ENCODE measurements around the gene TMPRSS13.

The TMPRSS13 gene

GRCh38 chr11:117916956-117917355 lies 12.2 kb downstream of the TMPRSS13 start:
- no peak for TF ChIP-seq TOX (CRISPR knock-in tag; IDR thresholded peaks at IDR 0.05; ENCODE audit: borderline replicate concordance)
- no peak for TF ChIP-seq CSRNP3 (CRISPR knock-in tag; IDR thresholded peaks at IDR 0.05)
- no peak for TF ChIP-seq GLIS3 (CRISPR knock-in tag; IDR thresholded peaks at IDR 0.05)
- TF ChIP-seq ESRRG (CRISPR knock-in tag; IDR thresholded peaks at IDR 0.05): no peak
- TF ChIP-seq CSDC2 (CRISPR knock-in tag; IDR thresholded peaks at IDR 0.05): no peak
- TF ChIP-seq, protein P1, sequence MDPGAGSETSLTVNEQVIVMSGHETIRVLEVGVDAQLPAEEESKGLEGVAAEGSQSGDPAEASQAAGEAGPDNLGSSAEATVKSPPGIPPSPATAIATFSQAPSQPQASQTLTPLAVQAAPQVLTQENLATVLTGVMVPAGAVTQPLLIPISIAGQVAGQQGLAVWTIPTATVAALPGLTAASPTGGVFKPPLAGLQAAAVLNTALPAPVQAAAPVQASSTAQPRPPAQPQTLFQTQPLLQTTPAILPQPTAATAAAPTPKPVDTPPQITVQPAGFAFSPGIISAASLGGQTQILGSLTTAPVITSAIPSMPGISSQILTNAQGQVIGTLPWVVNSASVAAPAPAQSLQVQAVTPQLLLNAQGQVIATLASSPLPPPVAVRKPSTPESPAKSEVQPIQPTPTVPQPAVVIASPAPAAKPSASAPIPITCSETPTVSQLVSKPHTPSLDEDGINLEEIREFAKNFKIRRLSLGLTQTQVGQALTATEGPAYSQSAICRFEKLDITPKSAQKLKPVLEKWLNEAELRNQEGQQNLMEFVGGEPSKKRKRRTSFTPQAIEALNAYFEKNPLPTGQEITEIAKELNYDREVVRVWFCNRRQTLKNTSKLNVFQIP (CRISPR knock-in tag; IDR thresholded peaks at IDR 0.05; ENCODE audit: borderline replicate concordance, low read depth): no peak
- TF ChIP-seq ZNF70 (CRISPR knock-in tag; IDR thresholded peaks at IDR 0.05): no peak
- no peak for TF ChIP-seq ISL1 (CRISPR knock-in tag; IDR thresholded peaks at IDR 0.05)
- TF ChIP-seq SNAI2 (CRISPR knock-in tag; IDR thresholded peaks at IDR 0.05): no peak
- TF ChIP-seq, protein P2, sequence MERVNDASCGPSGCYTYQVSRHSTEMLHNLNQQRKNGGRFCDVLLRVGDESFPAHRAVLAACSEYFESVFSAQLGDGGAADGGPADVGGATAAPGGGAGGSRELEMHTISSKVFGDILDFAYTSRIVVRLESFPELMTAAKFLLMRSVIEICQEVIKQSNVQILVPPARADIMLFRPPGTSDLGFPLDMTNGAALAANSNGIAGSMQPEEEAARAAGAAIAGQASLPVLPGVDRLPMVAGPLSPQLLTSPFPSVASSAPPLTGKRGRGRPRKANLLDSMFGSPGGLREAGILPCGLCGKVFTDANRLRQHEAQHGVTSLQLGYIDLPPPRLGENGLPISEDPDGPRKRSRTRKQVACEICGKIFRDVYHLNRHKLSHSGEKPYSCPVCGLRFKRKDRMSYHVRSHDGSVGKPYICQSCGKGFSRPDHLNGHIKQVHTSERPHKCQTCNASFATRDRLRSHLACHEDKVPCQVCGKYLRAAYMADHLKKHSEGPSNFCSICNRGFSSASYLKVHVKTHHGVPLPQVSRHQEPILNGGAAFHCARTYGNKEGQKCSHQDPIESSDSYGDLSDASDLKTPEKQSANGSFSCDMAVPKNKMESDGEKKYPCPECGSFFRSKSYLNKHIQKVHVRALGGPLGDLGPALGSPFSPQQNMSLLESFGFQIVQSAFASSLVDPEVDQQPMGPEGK (CRISPR knock-in tag; IDR thresholded peaks at IDR 0.05; ENCODE audit: borderline replicate concordance): no peak
- TF ChIP-seq TSHZ2 (CRISPR knock-in tag; IDR thresholded peaks at IDR 0.05): no peak
- no peak for TF ChIP-seq ZFP3 (CRISPR knock-in tag; IDR thresholded peaks at IDR 0.05)
- no peak for TF ChIP-seq ZNF565 (CRISPR knock-in tag; conservative IDR thresholded peaks at IDR 0.05; ENCODE audit: low read depth)
- no peak for TF ChIP-seq ARNTL (CRISPR knock-in tag; IDR thresholded peaks at IDR 0.05; ENCODE audit: borderline replicate concordance, low read depth)
- no peak for TF ChIP-seq TCF4 (CRISPR knock-in tag; IDR thresholded peaks at IDR 0.05; ENCODE audit: borderline replicate concordance)
- ATAC-seq: no peak

DNA sequence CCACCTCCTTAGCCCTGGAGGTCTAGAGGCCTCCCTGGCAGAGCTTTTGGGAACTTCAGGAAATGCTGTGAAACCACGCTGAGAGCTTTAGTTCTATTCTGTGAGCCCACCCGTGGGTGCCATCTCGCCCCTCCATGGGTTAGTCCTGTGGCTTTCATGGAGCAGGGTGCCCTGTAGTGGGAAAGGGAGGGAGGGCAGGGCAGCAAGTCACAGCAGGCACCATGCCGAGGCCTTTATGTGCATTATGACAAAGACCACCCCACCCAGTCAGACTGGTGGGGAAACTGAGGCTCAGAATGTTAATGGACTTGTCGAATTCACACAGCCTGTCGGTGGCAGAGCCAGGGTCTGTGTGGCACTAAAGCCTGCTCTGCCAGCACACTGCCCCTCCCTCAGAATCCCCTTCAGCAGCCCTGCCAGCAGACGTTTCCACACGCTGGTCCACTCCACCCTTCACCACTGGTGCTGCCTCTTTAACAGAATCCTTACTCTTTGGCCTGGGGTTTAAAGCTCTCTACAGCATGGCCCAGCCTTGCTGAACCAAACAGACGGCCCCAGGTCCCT lies 13.4 kb downstream of the TMPRSS13 start:
- ATAC-seq: no peak
- no peak for TF ChIP-seq CSDC2 (CRISPR knock-in tag; IDR thresholded peaks at IDR 0.05)
- no peak for TF ChIP-seq ZNF565 (CRISPR knock-in tag; conservative IDR thresholded peaks at IDR 0.05; ENCODE audit: low read depth)
- no peak for TF ChIP-seq ESRRG (CRISPR knock-in tag; IDR thresholded peaks at IDR 0.05)
- no peak for TF ChIP-seq RARB (CRISPR knock-in tag; IDR thresholded peaks at IDR 0.05)
- no peak for TF ChIP-seq ISL1 (CRISPR knock-in tag; IDR thresholded peaks at IDR 0.05)
- no peak for TF ChIP-seq ZNF70 (CRISPR knock-in tag; IDR thresholded peaks at IDR 0.05)
- TF ChIP-seq, protein P2 (CRISPR knock-in tag; IDR thresholded peaks at IDR 0.05; ENCODE audit: borderline replicate concordance): no peak
- TF ChIP-seq CSRNP3 (CRISPR knock-in tag; IDR thresholded peaks at IDR 0.05): no peak
- TF ChIP-seq OSR1 (CRISPR knock-in tag; IDR thresholded peaks at IDR 0.05): no peak
- TF ChIP-seq ZNF8 (CRISPR knock-in tag; IDR thresholded peaks at IDR 0.05): no peak
- TF ChIP-seq ZFP30 (CRISPR knock-in tag; IDR thresholded peaks at IDR 0.05): no peak
- TF ChIP-seq BACH2 (CRISPR knock-in tag; IDR thresholded peaks at IDR 0.05; ENCODE audit: borderline replicate concordance): no peak
- no peak for TF ChIP-seq ZC3H10 (CRISPR knock-in tag; IDR thresholded peaks at IDR 0.05)
- TF ChIP-seq TCF4 (CRISPR knock-in tag; IDR thresholded peaks at IDR 0.05; ENCODE audit: borderline replicate concordance): no peak
- no peak for TF ChIP-seq GLIS3 (CRISPR knock-in tag; IDR thresholded peaks at IDR 0.05)
- no peak for TF ChIP-seq TSHZ2 (CRISPR knock-in tag; IDR thresholded peaks at IDR 0.05)
- no peak for TF ChIP-seq SNAI2 (CRISPR knock-in tag; IDR thresholded peaks at IDR 0.05)
- TF ChIP-seq PPARA (CRISPR knock-in tag; IDR thresholded peaks at IDR 0.05; ENCODE audit: borderline replicate concordance): no peak
- no peak for TF ChIP-seq CREB5 (CRISPR knock-in tag; IDR thresholded peaks at IDR 0.05; ENCODE audit: low read depth)
- no peak for TF ChIP-seq TOX (CRISPR knock-in tag; IDR thresholded peaks at IDR 0.05; ENCODE audit: borderline replicate concordance)

All from SK-N-SH treated with all-trans-retinoic acid at 6 μM for 48 hours (cell line).